ENCODE results near the gene OR14A16.

The OR14A16 gene

GRCh38 chr1:247797518-247797917 lies 26.4 kb downstream of the OR14A16 start:
- TF ChIP-seq CTCF (conservative IDR thresholded peaks at IDR 0.05; ENCODE audit: low read depth, low read length): no peak
- DNase-seq (ENCODE audit: low read depth): no peak
- H3K4me3 ChIP-seq (ENCODE audit: low read length): no peak overlapping the region

GRCh38 chr1:247769603-247770002 lies 54.3 kb downstream of the OR14A16 start:
- no peak for DNase-seq (ENCODE audit: low read depth)
- no peak overlapping the region for H3K4me3 ChIP-seq (ENCODE audit: low read length)
- TF ChIP-seq CTCF (conservative IDR thresholded peaks at IDR 0.05; ENCODE audit: low read depth, low read length): no peak

Measured in retinal pigment epithelial cell (primary cell).